ENCODE data around the gene FAM241B. TPM values are rescaled to one million over a fixed set of nuclear protein-coding genes. Genes with fewer than 3 reads are reported as not detected.

FAM241B gene
- total and polyA plus RNA-seq, 2 of the 4 experiments (the other 2 are of a cell fraction) = 0.18 to 1.4 TPM

DNA sequence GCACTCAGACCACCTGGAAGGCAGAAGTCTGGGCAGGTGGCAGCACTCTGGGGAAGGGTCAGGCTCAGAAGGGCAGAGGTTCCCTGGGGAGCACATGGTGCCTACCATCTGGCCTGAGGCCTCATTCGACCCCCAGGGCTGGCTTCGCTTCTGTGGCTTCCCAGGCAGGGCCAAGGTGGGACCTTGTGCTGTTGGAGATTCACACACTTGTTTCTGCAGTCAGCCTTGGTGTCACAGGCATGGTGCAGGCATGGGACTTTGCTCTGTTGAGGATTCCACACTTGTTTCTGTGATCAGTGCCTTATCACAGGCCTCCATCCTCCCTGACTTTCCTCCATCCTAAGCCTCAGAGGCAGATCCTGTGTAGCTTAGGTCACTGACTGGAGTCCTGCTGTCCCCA lies 11.3 kb upstream of the FAM241B start:
- Histone ChIP-seq H3K27ac (ENCODE audit: insufficient read depth, low read length) (no peak overlapping the region), H3K18ac (ENCODE audit: low read depth, low read length) (no peak overlapping the region), H3K36me3 (ENCODE audit: control insufficient read depth, insufficient read depth, low read length) (no peaks in the 10 kb centered on the region), H3K27me3 (ENCODE audit: control insufficient read depth, insufficient read depth, low read length) (peaks cover 51% of the 10 kb centered on the region), H3K9ac (ENCODE audit: low read depth, low read length) (no peak overlapping the region), H3K79me1 (ENCODE audit: low read depth in 1 of 2, low read length in 2 of 2) (no peaks in the 10 kb centered on the region), H3K4me1 (ENCODE audit: control insufficient read depth, insufficient read depth, low read length) (no peaks in the 10 kb centered on the region), H4K20me1 (ENCODE audit: insufficient read depth, low read length) (no peaks in the 10 kb centered on the region), H2BK120ac (ENCODE audit: low read depth, low read length) (no peak overlapping the region), H2AK5ac (ENCODE audit: low read depth, low read length) (no peak overlapping the region), H2BK5ac (ENCODE audit: low read depth, low read length, poor library complexity, severe bottlenecking) (no peak overlapping the region), H3K23ac (ENCODE audit: low read depth, low read length) (no peak overlapping the region), H3K4me3 (ENCODE audit: insufficient read depth, low read depth, low read length) (no peak overlapping the region), H4K91ac (ENCODE audit: insufficient read depth, low read depth, low read length) (no peak overlapping the region), H4K8ac (ENCODE audit: low read depth in 2 of 2, low read length in 2 of 2) (no peak overlapping the region), H3K14ac (replicated peaks; ENCODE audit: low read depth, low read length) (no peak overlapping the region), H2BK15ac (ENCODE audit: low read depth, low read length) (no peak overlapping the region), H3K56ac (ENCODE audit: extremely low read depth, insufficient read depth, low read length) (no peak overlapping the region), H2AFZ (replicated peaks; ENCODE audit: low read length, poor library complexity) (no peak overlapping the region), H3K9me1 (ENCODE audit: insufficient read depth, low read length) (no peaks in the 10 kb centered on the region), H3K4ac (ENCODE audit: low read depth, low read length) (no peak overlapping the region), H3K4me2 (ENCODE audit: low read depth, low read length) (no peak overlapping the region), H2BK20ac (ENCODE audit: low read depth, low read length) (no peak overlapping the region), H4K5ac (ENCODE audit: low read depth, low read length) (no peak overlapping the region), H3K9me3 (ENCODE audit: control insufficient read depth, insufficient read depth, low read length) (peaks cover 2% of the 10 kb centered on the region; the same call in 1 of the 2 replicates), H2AK9ac (replicated peaks; ENCODE audit: low read depth, low read length, poor library complexity) (no peak overlapping the region)
- POLR2A ChIA-PET (ENCODE audit: unreplicated experiment) = no interaction called here
- dilution Hi-C loops (cut with HindIII; ENCODE audit: low sequenced_read_pairs, unreplicated experiment) (no loop called here), intact Hi-C loops (cut with micrococcal nuclease) (no loop called here), in situ Hi-C loops (cut with MboI; ENCODE audit: low sequenced_read_pairs) (no loop called here)
- DNase-seq (no peak), ATAC-seq (ENCODE audit: low read depth) (no peak)
- 33% methylated on average over 1 of the region's 2 CpGs; no CpG with 5 or more reads in 1 of the 2 experiments for WGBS, 2 experiments (ENCODE audit: extremely low coverage in 2 of 2, insufficient read length in 1 of 2)
- CTCF ChIA-PET = no interaction called here
- no TSS peak for BruUV-seq (replicated peaks)
- TF ChIP-seq MAZ (IDR thresholded peaks at IDR 0.05; ENCODE audit: borderline replicate concordance, low read depth, low read length) (no peak), USF2 (IDR thresholded peaks at IDR 0.05; ENCODE audit: low read depth, low read length) (no peak), POLR2A (IDR thresholded peaks at IDR 0.05; ENCODE audit: low read depth, low read length) (no peak), CHD1 (IDR thresholded peaks at IDR 0.05; ENCODE audit: low read depth, low read length) (no peak), FOS (IDR thresholded peaks at IDR 0.05; ENCODE audit: low read depth, low read length) (no peak), RAD21 (IDR thresholded peaks at IDR 0.05; ENCODE audit: low read length) (no peak), RFX5 (IDR thresholded peaks at IDR 0.05; ENCODE audit: low read depth, low read length) (no peak), SMC3 (IDR thresholded peaks at IDR 0.05; ENCODE audit: low read depth, low read length) (no peak), NFE2L2 (IDR thresholded peaks at IDR 0.05; ENCODE audit: low read depth, low read length) (no peak), BHLHE40 (IDR thresholded peaks at IDR 0.05; ENCODE audit: low read depth, low read length) (no peak), MAFK (IDR thresholded peaks at IDR 0.05; ENCODE audit: low read depth, low read length) (no peak), CEBPB (IDR thresholded peaks at IDR 0.05; ENCODE audit: low read depth, low read length) (no peak), MXI1 (IDR thresholded peaks at IDR 0.05; ENCODE audit: borderline replicate concordance, low read depth, low read length) (no peak), RCOR1 (IDR thresholded peaks at IDR 0.05; ENCODE audit: insufficient replicate concordance, low read length) (no peak)
- TF ChIP-seq, protein P1, sequence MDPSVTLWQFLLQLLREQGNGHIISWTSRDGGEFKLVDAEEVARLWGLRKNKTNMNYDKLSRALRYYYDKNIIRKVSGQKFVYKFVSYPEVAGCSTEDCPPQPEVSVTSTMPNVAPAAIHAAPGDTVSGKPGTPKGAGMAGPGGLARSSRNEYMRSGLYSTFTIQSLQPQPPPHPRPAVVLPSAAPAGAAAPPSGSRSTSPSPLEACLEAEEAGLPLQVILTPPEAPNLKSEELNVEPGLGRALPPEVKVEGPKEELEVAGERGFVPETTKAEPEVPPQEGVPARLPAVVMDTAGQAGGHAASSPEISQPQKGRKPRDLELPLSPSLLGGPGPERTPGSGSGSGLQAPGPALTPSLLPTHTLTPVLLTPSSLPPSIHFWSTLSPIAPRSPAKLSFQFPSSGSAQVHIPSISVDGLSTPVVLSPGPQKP (IDR thresholded peaks at IDR 0.05; ENCODE audit: borderline replicate concordance, low read depth, low read length) = no peak
- TF ChIP-seq, protein P2, sequence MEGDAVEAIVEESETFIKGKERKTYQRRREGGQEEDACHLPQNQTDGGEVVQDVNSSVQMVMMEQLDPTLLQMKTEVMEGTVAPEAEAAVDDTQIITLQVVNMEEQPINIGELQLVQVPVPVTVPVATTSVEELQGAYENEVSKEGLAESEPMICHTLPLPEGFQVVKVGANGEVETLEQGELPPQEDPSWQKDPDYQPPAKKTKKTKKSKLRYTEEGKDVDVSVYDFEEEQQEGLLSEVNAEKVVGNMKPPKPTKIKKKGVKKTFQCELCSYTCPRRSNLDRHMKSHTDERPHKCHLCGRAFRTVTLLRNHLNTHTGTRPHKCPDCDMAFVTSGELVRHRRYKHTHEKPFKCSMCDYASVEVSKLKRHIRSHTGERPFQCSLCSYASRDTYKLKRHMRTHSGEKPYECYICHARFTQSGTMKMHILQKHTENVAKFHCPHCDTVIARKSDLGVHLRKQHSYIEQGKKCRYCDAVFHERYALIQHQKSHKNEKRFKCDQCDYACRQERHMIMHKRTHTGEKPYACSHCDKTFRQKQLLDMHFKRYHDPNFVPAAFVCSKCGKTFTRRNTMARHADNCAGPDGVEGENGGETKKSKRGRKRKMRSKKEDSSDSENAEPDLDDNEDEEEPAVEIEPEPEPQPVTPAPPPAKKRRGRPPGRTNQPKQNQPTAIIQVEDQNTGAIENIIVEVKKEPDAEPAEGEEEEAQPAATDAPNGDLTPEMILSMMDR (conservative IDR thresholded peaks at IDR 0.05; ENCODE audit: low read depth, low read length) = no peak

Data from IMR-90 (cell line).